ENCODE data around the gene TOMM20L. TPM values are rescaled to one million over a fixed set of nuclear protein-coding genes. Genes with fewer than 3 reads are reported as not detected.
A peak's percentile ranks its signal among the peaks of the same experiment; 100 is the strongest.
"Not testable (repeated sequence)": the region's sequence is repeated elsewhere in the genome, so short reads cannot be mapped to it uniquely, and the experiment has no call there.

The TOMM20L gene
- total and polyA plus RNA-seq, 4 donors = not detected

- TF ChIP-seq REST (IDR thresholded peaks at IDR 0.05) = no peak
- no peak for TF ChIP-seq MAX (IDR thresholded peaks at IDR 0.05)
Measured at GRCh38 chr14:58414845-58415244, 19.1 kb downstream of the TOMM20L start (continued).

- WGBS = 70% methylated on average over 10 of the region's 10 CpGs
- Histone ChIP-seq H3K9me3 (ENCODE audit: control insufficient read depth in 4 of 4, low read length in 3 of 4) (no peaks in the 10 kb centered on the region), H3K36me3 (ENCODE audit: control insufficient read depth in 4 of 4, insufficient read depth in 3 of 4, low read depth in 1 of 4, low read length in 3 of 4) (peaks cover 0 to 14% (median 5%) of the 10 kb centered on the region in 4 donors), H3K4me3 (ENCODE audit: low read depth in 1 of 3, low read length in 3 of 3) (no peak overlapping the region), H3K9ac (ENCODE audit: low read depth in 1 of 2, low read length in 2 of 2) (no peak overlapping the region), H3K4me1 (ENCODE audit: control insufficient read depth in 4 of 4, insufficient read depth in 4 of 4, low read length in 3 of 4) (no peaks in the 10 kb centered on the region), H3K27ac (ENCODE audit: low read depth in 1 of 2, low read length in 2 of 2) (no peak overlapping the region), H3K27me3 (ENCODE audit: control insufficient read depth in 4 of 4, insufficient read depth in 4 of 4, low read length in 3 of 4) (no peaks in the 10 kb centered on the region)
- TF ChIP-seq NR2F2 (IDR thresholded peaks at IDR 0.05) (no peak), SP1 (IDR thresholded peaks at IDR 0.05) (peak; percentile 7), RXRA (IDR thresholded peaks at IDR 0.05) (peak; percentile 66 to 70), FOXA1 (IDR thresholded peaks at IDR 0.05) (no peak), HNF4G (IDR thresholded peaks at IDR 0.05) (no peak), RAD21 (IDR thresholded peaks at IDR 0.05) (no peak)
- DNase-seq (ENCODE audit: low spot score) = no peak
Measured at GRCh38 chr14:58415636-58416547, 20.2 kb downstream of the TOMM20L start.

GRCh38 chr14:58416934-58417333 is 21.2 kb downstream of the TOMM20L start:
- H3K9me3 ChIP-seq (ENCODE audit: control insufficient read depth in 4 of 4, low read length in 3 of 4); H3K9ac ChIP-seq (ENCODE audit: low read depth in 1 of 2, low read length in 2 of 2); H3K4me3 ChIP-seq (ENCODE audit: low read depth in 1 of 3, low read length in 3 of 3); H3K27ac ChIP-seq (ENCODE audit: low read depth in 1 of 2, low read length in 2 of 2); H3K27me3 ChIP-seq (ENCODE audit: control insufficient read depth in 4 of 4, insufficient read depth in 4 of 4, low read length in 3 of 4); DNase-seq (ENCODE audit: low spot score); H3K4me1 ChIP-seq (ENCODE audit: control insufficient read depth in 4 of 4, insufficient read depth in 4 of 4, low read length in 3 of 4): not testable (repeated sequence)
- 100% methylated on average over 1 of the region's 1 CpG for WGBS
- peaks cover 0 to 12% (median 1%) of the 10 kb centered on the region in 4 donors for H3K36me3 ChIP-seq (ENCODE audit: control insufficient read depth in 4 of 4, insufficient read depth in 3 of 4, low read depth in 1 of 4, low read length in 3 of 4)

GRCh38 chr14:58426670-58427280 is 31.0 kb downstream of the TOMM20L start:
- TF ChIP-seq JUND (IDR thresholded peaks at IDR 0.05) (no peak), SP1 (IDR thresholded peaks at IDR 0.05) (no peak), MAX (IDR thresholded peaks at IDR 0.05) (no peak), HNF4A (conservative IDR thresholded peaks at IDR 0.05) (no peak), ZBTB33 (IDR thresholded peaks at IDR 0.05) (no peak), TAF1 (conservative IDR thresholded peaks at IDR 0.05) (no peak), HNF4G (IDR thresholded peaks at IDR 0.05) (no peak), ATF3 (IDR thresholded peaks at IDR 0.05) (no peak), CTCF (IDR thresholded peaks at IDR 0.05; ENCODE audit: low read depth, low read length, missing input control) (no peak), GABPA (IDR thresholded peaks at IDR 0.05 in 1 of 2, conservative IDR thresholded peaks at IDR 0.05 in 1 of 2) (no peak), RXRA (IDR thresholded peaks at IDR 0.05) (no peak), YY1 (IDR thresholded peaks at IDR 0.05) (no peak)
- Histone ChIP-seq H3K36me3 (ENCODE audit: control insufficient read depth in 4 of 4, insufficient read depth in 3 of 4, low read depth in 1 of 4, low read length in 3 of 4) (peaks cover 2 to 7% (median 3%) of the 10 kb centered on the region in 4 donors), H3K27ac (ENCODE audit: low read depth in 1 of 2, low read length in 2 of 2) (peak overlapping the region; percentile 87 to 97), H3K4me1 (ENCODE audit: control insufficient read depth in 4 of 4, insufficient read depth in 4 of 4, low read length in 3 of 4) (peaks cover 3 to 21% (median 14%) of the 10 kb centered on the region in 4 donors), H3K9ac (ENCODE audit: low read depth in 1 of 2, low read length in 2 of 2) (peak overlapping the region; percentile 74 to 100), H3K9me3 (ENCODE audit: control insufficient read depth in 4 of 4, low read length in 3 of 4) (no peaks in the 10 kb centered on the region), H3K27me3 (ENCODE audit: control insufficient read depth in 4 of 4, insufficient read depth in 4 of 4, low read length in 3 of 4) (no peaks in the 10 kb centered on the region), H3K4me3 (ENCODE audit: low read depth in 1 of 3, low read length in 3 of 3) (peak overlapping the region; percentile 67 to 100 (median 96))
- under 1% methylated on average over 35 of the region's 35 CpGs for WGBS
- DNase-seq (ENCODE audit: low spot score) = peak; percentile 71

All from liver (tissue), 9 donors.